Measurements from ENCODE around the gene DSP.

DSP gene

DNA sequence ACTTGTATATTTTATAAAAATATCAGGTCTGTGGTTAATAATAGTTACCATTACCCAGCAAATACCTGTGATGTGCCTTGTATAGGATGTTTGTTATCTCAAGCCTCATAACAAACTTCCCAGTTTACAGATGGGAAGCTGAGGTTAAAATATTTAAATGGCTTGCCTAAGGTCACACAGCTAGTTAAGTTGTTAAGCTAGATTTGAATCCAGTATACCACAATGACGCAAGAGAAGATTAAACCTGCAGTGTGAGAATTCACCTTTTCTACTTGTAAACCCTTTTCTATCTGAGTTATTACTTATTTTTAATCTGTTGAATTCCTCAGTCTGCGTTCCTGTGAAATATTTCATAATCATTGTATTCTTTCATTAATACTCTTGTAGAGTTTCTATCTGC lies 4.9 kb downstream of the DSP start:
- TF ChIP-seq CTCF (IDR thresholded peaks at IDR 0.05; ENCODE audit: low read depth, low read length), result no peak
- no peak for DNase-seq (ENCODE audit: low read depth in 2 of 2)
- H3K4me3 ChIP-seq (replicated peaks in 1 of 2; ENCODE audit: low read depth in 2 of 2, low read length in 2 of 2), result no peak overlapping the region

GRCh38 chr6:7546896-7547295 lies 5.4 kb downstream of the DSP start:
- no peak overlapping the region for H3K4me3 ChIP-seq (replicated peaks in 1 of 2; ENCODE audit: low read depth in 2 of 2, low read length in 2 of 2)
- no peak for DNase-seq (ENCODE audit: low read depth in 2 of 2)

GRCh38 chr6:7547315-7547714 lies 5.8 kb downstream of the DSP start:
- DNase-seq (ENCODE audit: low read depth in 2 of 2), result no peak
- H3K4me3 ChIP-seq (replicated peaks in 1 of 2; ENCODE audit: low read depth in 2 of 2, low read length in 2 of 2), result no peak overlapping the region
- TF ChIP-seq CTCF (IDR thresholded peaks at IDR 0.05; ENCODE audit: low read depth, low read length), result no peak

More at GRCh38 chr6:7546896-7547295, 5.4 kb downstream of the DSP start:
- TF ChIP-seq CTCF (IDR thresholded peaks at IDR 0.05; ENCODE audit: low read depth, low read length), result no peak

GRCh38 chr6:7550433-7550801 lies 8.9 kb downstream of the DSP start:
- no peak overlapping the region for H3K4me3 ChIP-seq (replicated peaks in 1 of 2; ENCODE audit: low read depth in 2 of 2, low read length in 2 of 2)
- DNase-seq (ENCODE audit: low read depth in 2 of 2), result no peak
- no peak for TF ChIP-seq CTCF (IDR thresholded peaks at IDR 0.05; ENCODE audit: low read depth, low read length)

DNA sequence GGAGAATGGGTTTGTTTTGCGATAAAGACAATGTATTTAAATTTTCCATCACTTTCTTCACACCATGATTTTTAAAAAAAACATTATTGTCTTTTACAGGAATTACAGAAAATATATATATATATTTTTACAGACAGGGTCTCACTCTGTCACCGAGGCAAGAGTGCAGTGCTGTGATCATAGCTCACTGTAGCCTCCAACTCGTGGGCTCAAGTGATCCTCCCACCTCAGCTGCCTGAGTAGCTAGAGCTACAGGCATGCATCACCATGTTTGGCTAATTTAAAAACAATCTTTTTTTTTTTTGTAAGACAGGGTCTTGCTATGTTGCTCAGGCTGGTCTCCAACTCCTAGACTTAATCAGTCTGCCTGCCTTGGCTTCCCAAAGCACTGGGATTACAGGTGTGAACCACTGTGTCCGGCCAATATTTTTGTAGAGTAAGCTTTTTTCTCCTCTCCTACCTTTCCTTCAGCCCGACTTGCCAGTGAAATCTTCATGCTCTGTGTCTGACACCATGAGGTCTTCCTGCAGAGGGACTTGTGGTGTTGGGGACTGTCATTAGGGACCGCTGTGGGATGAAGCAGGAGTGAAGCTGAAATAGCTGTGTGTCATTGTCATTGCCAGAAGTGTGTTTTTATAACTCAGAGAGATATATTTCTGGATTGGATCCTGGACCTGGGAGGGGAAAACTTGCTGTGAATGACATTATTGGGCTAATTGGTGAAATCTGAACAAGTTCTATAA lies 13.2 kb downstream of the DSP start:
- H3K4me3 ChIP-seq (replicated peaks in 1 of 2; ENCODE audit: low read depth in 2 of 2, low read length in 2 of 2), result no peak overlapping the region
- no peak for TF ChIP-seq CTCF (IDR thresholded peaks at IDR 0.05; ENCODE audit: low read depth, low read length)
- DNase-seq (ENCODE audit: low read depth in 2 of 2), result no peak

DNA sequence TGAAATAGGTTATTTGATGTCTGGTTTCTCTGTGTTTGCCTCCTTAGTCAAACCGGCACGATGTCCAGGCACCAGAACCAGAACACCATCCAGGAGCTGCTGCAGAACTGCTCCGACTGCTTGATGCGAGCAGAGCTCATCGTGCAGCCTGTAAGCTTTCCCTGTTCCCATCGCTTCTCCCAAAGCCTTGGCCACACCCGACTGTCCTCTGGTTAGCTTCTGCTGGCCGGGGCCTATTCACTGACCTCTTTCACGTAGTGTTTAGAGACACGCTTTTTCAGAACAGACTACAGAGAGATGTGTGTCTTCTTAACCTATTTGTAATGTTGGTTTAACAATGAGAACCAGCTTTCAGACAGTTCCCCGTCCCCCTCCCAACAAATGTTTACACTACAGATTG lies 14.2 kb downstream of the DSP start:
- DNase-seq (ENCODE audit: low read depth in 2 of 2), result no peak
- no peak for TF ChIP-seq CTCF (IDR thresholded peaks at IDR 0.05; ENCODE audit: low read depth, low read length)
- H3K4me3 ChIP-seq (replicated peaks in 1 of 2; ENCODE audit: low read depth in 2 of 2, low read length in 2 of 2), result no peak overlapping the region

Data from cardiac fibroblast (primary cell).